A549 treated with RU486 at 1 μM for 4 hours (cell line): ENCODE data around the gene UGT1A10. TPM values are rescaled to one million over a fixed set of nuclear protein-coding genes. Genes with fewer than 3 reads are reported as not detected.

Experiments used
- total RNA-seq: library from RNA; stranded (reverse); fragments of 200-300 nt; extraction: Qiagen RNA extraction; gene quantifications from 5 replicates; pipeline ENCODE4 v1.2.3, GENCODE V29; 2022; ENCODE audit warnings: low read depth

The UGT1A10 gene
- 0.15 to 0.17 TPM in 2 of 5 replicates, not detected in the others for total RNA-seq

GRCh38 chr2:233636306-233636705 is at the start of gene UGT1A10:
Gene UGT1A10 (plus strand): TSS chr2:233636448. CDS start chr2:233636523, 75 bp downstream.

GRCh38 chr2:233617476-233617875 is 18.8 kb upstream of the UGT1A10 start, which contains the start of gene UGT1A8:
Gene UGT1A8 (plus strand): TSS chr2:233617633. CDS start chr2:233617708, 75 bp downstream.

DNA sequence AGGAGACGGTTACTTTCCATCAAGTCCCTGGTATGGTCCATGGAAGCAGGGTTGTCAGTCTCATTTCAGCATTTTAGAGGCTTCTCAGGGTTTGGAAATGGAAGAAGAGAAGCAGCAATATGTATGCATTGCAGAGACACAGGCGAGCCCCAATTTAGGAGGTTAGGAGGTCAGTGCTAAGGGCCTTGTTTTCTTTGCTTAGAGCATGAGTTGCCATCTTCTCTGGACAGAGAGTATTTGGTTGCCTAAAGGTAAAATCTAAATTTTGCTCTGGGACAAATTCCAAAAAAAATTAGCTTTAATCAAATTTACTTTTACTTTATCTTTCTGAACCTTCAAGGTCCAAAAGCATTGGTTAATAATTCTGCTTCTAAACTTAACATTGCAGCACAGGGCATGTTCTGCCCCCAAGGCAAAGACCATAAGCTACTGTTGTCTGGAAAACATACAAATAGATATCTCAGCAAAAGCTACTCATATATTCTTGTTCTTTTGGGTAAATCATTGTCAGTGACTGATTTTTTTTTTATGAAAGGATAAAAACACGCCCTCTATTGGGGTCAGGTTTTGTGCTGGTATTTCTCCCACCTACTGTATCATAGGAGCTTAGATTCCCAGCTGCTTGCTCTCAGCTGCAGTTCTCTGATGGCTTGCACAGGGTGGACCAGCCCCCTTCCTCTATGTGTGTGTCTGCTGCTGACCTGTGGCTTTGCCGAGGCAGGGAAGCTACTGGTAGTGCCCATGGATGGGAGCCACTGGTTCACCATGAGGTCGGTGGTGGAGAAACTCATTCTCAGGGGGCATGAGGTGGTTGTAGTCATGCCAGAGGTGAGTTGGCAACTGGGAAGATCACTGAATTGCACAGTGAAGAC is 35.3 kb downstream of the UGT1A10 start, which contains the start of gene UGT1A9:
Gene UGT1A9 (plus strand): TSS at position 609 of the 872 bp plus-strand sequence. CDS start 37 bp downstream, at position 646.

DNA sequence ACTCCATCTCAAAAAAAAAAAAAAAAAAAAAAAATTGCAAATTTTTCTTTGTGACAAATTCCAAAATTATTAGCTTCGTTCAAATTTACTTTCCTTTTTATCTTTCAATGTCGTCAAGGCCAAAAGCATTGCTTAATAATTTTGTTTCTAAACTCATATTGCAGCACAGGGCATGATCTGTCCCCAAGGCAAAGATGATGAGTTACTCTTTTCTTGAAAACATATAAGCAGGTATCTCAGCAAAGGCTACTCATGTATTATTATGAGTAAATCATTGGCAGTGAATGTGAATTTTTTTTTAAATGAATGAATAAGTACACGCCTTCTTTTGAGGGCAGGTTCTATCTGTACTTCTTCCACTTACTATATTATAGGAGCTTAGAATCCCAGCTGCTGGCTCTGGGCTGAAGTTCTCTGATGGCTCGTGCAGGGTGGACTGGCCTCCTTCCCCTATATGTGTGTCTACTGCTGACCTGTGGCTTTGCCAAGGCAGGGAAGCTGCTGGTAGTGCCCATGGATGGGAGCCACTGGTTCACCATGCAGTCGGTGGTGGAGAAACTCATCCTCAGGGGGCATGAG is 45.4 kb downstream of the UGT1A10 start, which contains the start of gene UGT1A7:
Gene UGT1A7 (plus strand): TSS at position 381 of the 579 bp plus-strand sequence. CDS start 37 bp downstream, at position 418.

DNA sequence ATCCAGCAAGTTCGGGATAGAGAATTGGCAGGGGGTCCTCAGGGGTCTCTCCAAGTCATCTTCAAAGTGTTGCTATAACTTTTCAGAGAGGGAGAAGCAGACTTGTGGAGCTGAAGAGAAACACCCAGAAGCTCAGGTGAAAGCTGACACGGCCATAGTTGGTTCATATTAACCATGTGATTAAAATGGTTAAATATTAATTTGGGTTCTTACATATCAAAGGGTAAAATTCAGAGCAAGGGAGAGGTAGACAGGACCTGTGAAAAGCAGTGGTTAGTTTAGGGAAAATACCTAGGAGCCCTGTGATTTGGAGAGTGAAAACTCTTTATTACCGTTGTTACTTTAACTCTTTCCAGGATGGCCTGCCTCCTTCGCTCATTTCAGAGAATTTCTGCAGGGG is 56.4 kb downstream of the UGT1A10 start, which contains the start of gene UGT1A6:
Gene UGT1A6 (plus strand): TSS at position 243 of the 400 bp plus-strand sequence. CDS start 115 bp downstream, at position 358.

GRCh38 chr2:233712611-233713261 is 76.5 kb downstream of the UGT1A10 start, which contains the start of gene UGT1A5:
Gene UGT1A5 (plus strand): TSS chr2:233712907. CDS start chr2:233712992, 85 bp downstream.

GRCh38 chr2:233718552-233718951 is 82.3 kb downstream of the UGT1A10 start, which contains the start of gene UGT1A4:
Gene UGT1A4 (plus strand): TSS chr2:233718736. CDS start chr2:233718821, 85 bp downstream.

GRCh38 chr2:233728723-233729301 is 92.6 kb downstream of the UGT1A10 start, which contains the start of gene UGT1A3:
Gene UGT1A3 (plus strand): TSS chr2:233729042. CDS start chr2:233729127, 85 bp downstream.

DNA sequence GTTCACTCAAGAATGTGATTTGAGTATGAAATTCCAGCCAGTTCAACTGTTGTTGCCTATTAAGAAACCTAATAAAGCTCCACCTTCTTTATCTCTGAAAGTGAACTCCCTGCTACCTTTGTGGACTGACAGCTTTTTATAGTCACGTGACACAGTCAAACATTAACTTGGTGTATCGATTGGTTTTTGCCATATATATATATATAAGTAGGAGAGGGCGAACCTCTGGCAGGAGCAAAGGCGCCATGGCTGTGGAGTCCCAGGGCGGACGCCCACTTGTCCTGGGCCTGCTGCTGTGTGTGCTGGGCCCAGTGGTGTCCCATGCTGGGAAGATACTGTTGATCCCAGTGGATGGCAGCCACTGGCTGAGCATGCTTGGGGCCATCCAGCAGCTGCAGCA is 123.8 kb downstream of the UGT1A10 start, which contains the start of gene UGT1A1:
Gene UGT1A1 (plus strand): TSS at position 228 of the 400 bp plus-strand sequence. CDS start 18 bp downstream, at position 246.

GRCh38 chr2:233778030-233778429 is 141.8 kb downstream of the UGT1A10 start, which contains the start of gene MROH2A:
Gene MROH2A (plus strand): TSS chr2:233778330. CDS start chr2:233779359, 1,029 bp downstream.

Other genes starting within 250 kb of the UGT1A10 start
- gene USP40, start 69.7 kb upstream of the UGT1A10 start, total RNA-seq = 20.3 to 24.5 TPM (median 22.4 TPM) in 5 replicates
- 0.06 to 0.13 TPM in 2 of 5 replicates, not detected in the others for gene UGT1A8, start 18.8 kb upstream of the UGT1A10 start, total RNA-seq
- 3.5 to 6.8 TPM (median 4.9 TPM) in 5 replicates for gene UGT1A9, start 35.5 kb downstream of the UGT1A10 start, total RNA-seq
- gene UGT1A7, start 45.5 kb downstream of the UGT1A10 start, total RNA-seq = 3.4 to 6.3 TPM (median 3.9 TPM) in 5 replicates
- 1.2 to 2.3 TPM (median 1.6 TPM) in 5 replicates for gene UGT1A6, start 56.4 kb downstream of the UGT1A10 start, total RNA-seq
- gene UGT1A5, start 76.5 kb downstream of the UGT1A10 start, total RNA-seq = not detected in 5 replicates
- gene UGT1A4, start 82.3 kb downstream of the UGT1A10 start, total RNA-seq = 0.05 to 0.10 TPM in 2 of 5 replicates, not detected in the others
- 0.10 to 0.22 TPM (median 0.13 TPM) in 3 of 5 replicates, not detected in the others for gene UGT1A3, start 92.6 kb downstream of the UGT1A10 start, total RNA-seq
- gene UGT1A1, start 123.8 kb downstream of the UGT1A10 start, total RNA-seq = 0.66 to 1.2 TPM (median 0.83 TPM) in 5 replicates
- 0.18 to 0.31 TPM (median 0.24 TPM) in 4 of 5 replicates, not detected in the other for gene MROH2A, start 141.9 kb downstream of the UGT1A10 start, total RNA-seq
- gene HJURP, start 218.1 kb downstream of the UGT1A10 start, total RNA-seq = 76.2 to 89.5 TPM (median 80.6 TPM) in 5 replicates